ENCODE data around the gene SNU13.

- TF ChIP-seq EZH2 (IDR thresholded peaks at IDR 0.05; ENCODE audit: insufficient read depth, poor library complexity, severe bottlenecking): no peak
- TF ChIP-seq EZH2phosphoT487 (IDR thresholded peaks at IDR 0.05; ENCODE audit: insufficient read depth, low read depth): no peak
These were observed 29.8 kb downstream of the SNU13 start for GRCh38 chr22:41658869-41659268.
